CD4-positive, alpha-beta T cell treated with Interleukin-2 at 100 ng/mL for 4 hours (primary cell): ENCODE data around the gene ADGRG2.
"Not testable (repeated sequence)": the region's sequence is repeated elsewhere in the genome, so short reads cannot be mapped to it uniquely, and the experiment has no call there.

Source experiments
- DNase-seq: peaks from one replicate; pipeline ENCODE4 v3.0.0-alpha.2; 2020; ENCODE audit warnings: low spot score

Gene ADGRG2

GRCh38 chrX:19075754-19076153, 46.5 kb downstream of the ADGRG2 start:
- no peak for DNase-seq

DNA sequence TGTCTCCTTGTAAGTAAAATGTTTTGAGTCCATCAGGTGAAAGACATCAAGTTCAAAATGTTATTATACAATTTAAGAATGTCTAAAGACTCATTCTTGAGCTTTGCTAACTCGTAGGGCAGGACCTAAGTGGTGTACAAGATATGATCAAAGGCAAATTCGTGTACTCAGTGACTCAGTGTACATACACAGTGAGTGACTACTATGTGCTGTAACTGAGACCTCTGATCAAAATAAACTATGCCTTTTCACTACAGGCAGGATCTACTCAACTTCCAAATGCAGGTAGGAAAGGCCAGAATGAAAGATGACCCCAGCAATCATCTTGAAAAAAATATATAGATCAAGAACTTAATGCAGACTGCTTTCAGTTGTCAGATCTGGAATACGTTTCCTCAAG, 49.9 kb downstream of the ADGRG2 start:
- no peak for DNase-seq

DNA sequence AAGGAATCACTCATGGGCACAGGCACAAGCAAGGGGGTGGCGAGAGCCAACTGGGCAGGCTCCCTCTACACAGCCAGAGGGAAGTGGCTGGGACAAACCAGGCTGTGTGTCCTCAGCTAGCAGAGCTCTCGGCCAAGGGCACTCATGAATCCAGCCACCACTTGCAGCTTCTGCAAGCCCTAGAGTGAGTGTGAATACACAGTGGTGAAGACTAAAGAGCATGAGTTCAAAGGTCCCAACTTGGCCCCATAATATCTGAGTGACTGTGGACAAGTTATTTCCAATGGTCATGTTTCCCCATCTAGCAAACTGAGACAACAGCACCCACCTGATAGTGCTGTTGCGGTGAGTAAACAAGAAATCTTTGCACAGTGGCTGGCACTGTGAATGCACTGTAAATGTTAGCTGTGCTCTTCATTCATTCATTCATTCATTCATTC, 51.7 kb downstream of the ADGRG2 start:
- no peak for DNase-seq

- not testable (repeated sequence) for DNase-seq
Measured at GRCh38 chrX:19066987-19067386, 55.3 kb downstream of the ADGRG2 start.

GRCh38 chrX:19065535-19065934, 56.7 kb downstream of the ADGRG2 start:
- no peak for DNase-seq

DNA sequence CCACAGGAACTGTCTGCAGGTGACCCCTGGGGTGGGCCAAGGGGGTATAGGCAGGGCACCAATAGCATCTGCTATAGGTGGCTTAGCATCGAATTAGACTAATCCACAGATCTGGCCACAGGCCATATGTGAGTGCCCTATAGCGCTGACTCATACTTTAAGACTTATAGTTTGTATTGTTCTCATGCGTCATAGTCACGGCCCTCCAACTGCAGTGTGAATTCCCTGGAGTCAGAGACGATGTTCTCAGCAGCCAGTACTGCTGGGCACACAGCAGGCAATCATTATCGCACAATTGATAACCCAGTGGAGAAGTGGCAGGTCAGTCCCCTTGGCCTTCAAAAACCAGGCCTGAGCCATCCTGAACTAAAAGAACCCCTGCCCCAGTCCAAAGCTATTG, 58.1 kb downstream of the ADGRG2 start:
- DNase-seq = no peak

DNA sequence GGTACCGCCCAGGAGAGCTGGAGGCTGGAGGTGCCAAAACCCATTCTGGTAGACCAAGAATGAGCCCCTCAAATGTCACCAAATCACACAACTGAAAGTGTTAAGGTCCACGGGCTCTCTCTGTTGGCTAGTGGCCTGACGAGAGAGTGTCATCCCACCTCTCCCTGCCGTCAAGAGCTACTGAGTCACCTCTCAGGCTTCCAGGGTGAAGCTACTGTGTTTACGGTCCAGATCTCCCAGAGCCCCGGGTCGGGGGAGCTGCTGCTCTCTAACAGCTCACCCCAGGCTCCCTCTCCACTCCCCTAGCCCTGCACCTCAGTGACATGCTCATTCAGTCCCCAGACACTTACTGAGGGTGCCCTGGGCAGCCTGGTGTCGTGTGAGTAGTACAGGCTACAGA, 59.2 kb downstream of the ADGRG2 start:
- no peak for DNase-seq

- no peak for DNase-seq
Measured at GRCh38 chrX:19059067-19059466, 63.2 kb downstream of the ADGRG2 start.

GRCh38 chrX:19057856-19058255, 64.4 kb downstream of the ADGRG2 start:
- no peak for DNase-seq

GRCh38 chrX:19049110-19049509, 73.2 kb downstream of the ADGRG2 start:
- no peak for DNase-seq

GRCh38 chrX:19046343-19047215, 75.7 kb downstream of the ADGRG2 start:
- DNase-seq = no peak

GRCh38 chrX:19040373-19040772, 81.9 kb downstream of the ADGRG2 start:
- no peak for DNase-seq

GRCh38 chrX:19034025-19034424, 88.2 kb downstream of the ADGRG2 start:
- no peak for DNase-seq

DNA sequence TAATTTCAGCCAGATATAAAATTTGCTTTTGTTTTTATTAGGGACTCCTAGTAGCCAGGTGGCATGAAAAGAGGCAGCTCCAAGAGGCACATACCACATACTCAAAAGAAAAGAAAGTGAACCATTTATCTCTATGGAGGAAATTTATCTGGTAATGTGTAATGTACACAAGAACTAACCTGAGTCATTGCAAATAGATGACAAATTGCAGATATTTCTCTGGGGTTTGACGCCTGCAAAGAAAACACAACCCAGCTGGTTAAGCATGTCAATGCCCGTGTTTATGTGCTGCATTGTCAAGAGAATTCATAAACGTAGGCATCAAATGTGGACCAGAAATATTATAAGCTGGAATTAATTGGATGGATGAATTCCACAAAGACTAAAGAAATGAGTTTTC, 91.5 kb downstream of the ADGRG2 start:
- DNase-seq = no peak

GRCh38 chrX:19028560-19028959, 93.7 kb downstream of the ADGRG2 start:
- DNase-seq = no peak

GRCh38 chrX:19024366-19024765, 97.9 kb downstream of the ADGRG2 start:
- no peak for DNase-seq

GRCh38 chrX:19019996-19020395, 102.3 kb downstream of the ADGRG2 start:
- DNase-seq = no peak

DNA sequence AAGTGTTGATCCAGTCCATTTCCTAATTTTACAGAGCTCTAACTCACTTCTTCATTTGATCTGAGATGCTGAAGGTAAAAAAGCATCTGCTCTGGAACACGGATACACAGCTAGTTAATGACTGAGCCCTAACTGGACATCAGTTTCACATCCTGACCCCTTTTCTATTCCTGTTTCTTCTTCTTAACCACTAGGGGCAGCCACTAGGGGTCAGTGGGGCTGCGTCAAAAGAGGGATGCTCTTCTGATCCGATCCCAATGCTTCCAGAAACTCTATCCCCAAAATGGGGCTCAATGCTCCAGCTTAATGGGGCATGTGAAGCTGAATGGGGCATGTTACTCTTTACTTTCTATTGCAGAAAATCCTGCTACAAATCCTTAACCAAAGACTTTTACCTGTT, 105.0 kb downstream of the ADGRG2 start:
- no peak for DNase-seq

DNA sequence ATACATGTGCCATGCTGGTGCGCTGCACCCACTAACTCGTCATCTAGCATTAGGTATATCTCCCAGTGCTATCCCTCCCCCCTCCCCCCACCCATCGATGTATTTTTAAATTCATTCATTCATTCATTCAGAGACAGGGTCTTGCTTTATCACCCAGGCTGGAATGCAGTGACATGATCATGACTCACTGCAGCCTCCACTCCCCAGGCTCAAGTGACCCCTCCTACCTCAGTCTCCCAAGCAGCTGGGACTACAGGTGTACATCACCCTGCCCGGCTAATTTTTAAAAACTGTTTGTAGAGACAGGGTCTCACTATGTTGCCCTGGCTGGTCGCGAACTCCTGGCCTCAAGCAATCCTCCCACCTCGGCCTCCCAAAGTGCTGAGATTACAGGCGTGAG, 105.7 kb downstream of the ADGRG2 start:
- DNase-seq = not testable (repeated sequence)

- no peak for DNase-seq
Measured at GRCh38 chrX:19007868-19008267, 114.4 kb downstream of the ADGRG2 start.

DNA sequence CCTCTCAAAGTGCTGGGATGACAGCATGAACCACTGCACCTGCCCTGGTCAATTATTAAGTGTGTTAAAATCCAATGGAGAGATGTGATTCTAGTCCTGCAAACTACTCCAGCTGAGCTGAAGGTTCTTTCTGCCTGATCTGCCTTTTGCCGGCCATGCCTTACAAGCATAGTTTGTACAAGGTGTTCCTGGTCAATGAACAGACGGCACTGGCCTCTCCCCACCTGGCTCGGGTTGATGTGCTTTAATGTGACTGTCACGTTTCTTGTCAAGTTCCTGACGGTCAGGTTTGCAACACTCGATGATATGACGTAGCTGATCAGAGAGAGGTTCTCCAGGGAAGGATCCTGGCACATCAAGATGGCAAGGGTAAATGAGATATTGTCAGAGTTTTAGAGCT, 115.3 kb downstream of the ADGRG2 start:
- DNase-seq = no peak

- DNase-seq = no peak
Measured at GRCh38 chrX:19005909-19006308, 116.4 kb downstream of the ADGRG2 start.

DNA sequence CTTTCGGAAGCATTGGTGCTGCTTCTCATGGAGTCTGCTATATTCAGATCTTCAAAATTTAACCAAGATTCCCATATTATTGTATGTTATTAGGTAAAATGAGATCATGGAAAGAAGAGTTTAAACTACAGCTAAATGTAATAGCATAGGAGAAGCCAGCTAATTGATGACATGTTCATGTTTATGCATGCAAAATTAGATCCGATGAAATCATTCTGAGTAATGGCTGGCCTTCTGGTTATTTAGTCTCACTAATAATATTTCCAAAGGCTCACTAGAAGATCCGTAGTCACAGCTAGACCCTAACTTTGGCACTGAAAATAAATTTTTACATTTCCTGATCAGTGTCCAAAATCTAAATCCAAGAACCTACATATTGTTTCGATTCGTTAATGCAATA, 118.5 kb downstream of the ADGRG2 start:
- DNase-seq = no peak

GRCh38 chrX:18998653-18999052, 123.6 kb downstream of the ADGRG2 start:
- no peak for DNase-seq
